ENCODE measurements around the gene NECTIN2. TPM values are rescaled to one million over a fixed set of nuclear protein-coding genes. Genes with fewer than 3 reads are reported as not detected.

NECTIN2 gene
- total and polyA plus RNA-seq, 12 donors: 82.7 to 243 (median 129) TPM

GRCh38 chr19:44810234-44811121 is 35.6 kb upstream of the NECTIN2 start:
- peaks cover 16 to 18% of the 10 kb centered on the region in 2 donors for H3K4me1 ChIP-seq (replicated peaks in 1 of 2)
- H3K27ac ChIP-seq: no peak overlapping the region
- H3K4me3 ChIP-seq: no peak overlapping the region
- DNase-seq: no peak
- no peaks in the 10 kb centered on the region for H3K9me3 ChIP-seq (replicated peaks in 1 of 3)
- intact Hi-C loops (cut with DNase I): no loop called here
- H3K36me3 ChIP-seq (replicated peaks in 1 of 2): peaks cover 0 to 4% of the 10 kb centered on the region in 2 donors
- no peaks in the 10 kb centered on the region for H3K27me3 ChIP-seq
- TF ChIP-seq CTCF (IDR thresholded peaks at IDR 0.05) (no peak), POLR2A (IDR thresholded peaks at IDR 0.05) (no peak)
- 83 to 90% (median 87%) methylated on average over 13 of the region's 13 CpGs for WGBS, 4 donors

- H3K27ac ChIP-seq: no peak overlapping the region
- H3K4me1 ChIP-seq (replicated peaks in 1 of 2): peaks cover 16 to 18% of the 10 kb centered on the region in 2 donors
- no peaks in the 10 kb centered on the region for H3K9me3 ChIP-seq (replicated peaks in 1 of 3)
- DNase-seq: no peak
- TF ChIP-seq CTCF (IDR thresholded peaks at IDR 0.05): no peak
- intact Hi-C loops (cut with DNase I): no loop called here
- no peaks in the 10 kb centered on the region for H3K27me3 ChIP-seq
- 71 to 96% (median 94%) methylated on average over 2 to 7 of the region's 7 CpGs for WGBS, 4 donors
- H3K4me3 ChIP-seq: no peak overlapping the region
- peaks cover 0 to 4% of the 10 kb centered on the region in 2 donors for H3K36me3 ChIP-seq (replicated peaks in 1 of 2)
Measured at GRCh38 chr19:44811122-44811419, 35.0 kb upstream of the NECTIN2 start.

GRCh38 chr19:44812142-44812718 is 33.9 kb upstream of the NECTIN2 start:
- H3K36me3 ChIP-seq (replicated peaks in 1 of 2): peaks cover 0 to 4% of the 10 kb centered on the region in 2 donors
- no peak overlapping the region for H3K4me3 ChIP-seq
- intact Hi-C loops (cut with DNase I): no loop called here
- TF ChIP-seq POLR2A (IDR thresholded peaks at IDR 0.05) (no peak), CTCF (IDR thresholded peaks at IDR 0.05) (no peak)
- H3K27me3 ChIP-seq: no peaks in the 10 kb centered on the region
- H3K27ac ChIP-seq: no peak overlapping the region
- no peaks in the 10 kb centered on the region for H3K9me3 ChIP-seq (replicated peaks in 1 of 3)
- DNase-seq: no peak
- 88 to 94% (median 92%) methylated on average over 13 to 28 of the region's 28 CpGs for WGBS, 4 donors
- peaks cover 16 to 18% of the 10 kb centered on the region in 2 donors for H3K4me1 ChIP-seq (replicated peaks in 1 of 2)

GRCh38 chr19:44813070-44813840 is 32.8 kb upstream of the NECTIN2 start:
- no peak for DNase-seq
- no peak for TF ChIP-seq POLR2A (IDR thresholded peaks at IDR 0.05)
- TF ChIP-seq CTCF (IDR thresholded peaks at IDR 0.05): no peak
- Histone ChIP-seq H3K4me1 (replicated peaks in 1 of 2) (peaks cover 10 to 11% of the 10 kb centered on the region in 2 donors), H3K4me3 (no peak overlapping the region), H3K27me3 (no peaks in the 10 kb centered on the region), H3K27ac (no peak overlapping the region), H3K36me3 (replicated peaks in 1 of 2) (peaks cover 0 to 4% of the 10 kb centered on the region in 2 donors), H3K9me3 (replicated peaks in 1 of 3) (no peaks in the 10 kb centered on the region)
- intact Hi-C loops (cut with DNase I): no loop called here
- WGBS, 4 donors: 87 to 90% (median 88%) methylated on average over 18 to 38 of the region's 38 CpGs
